Activated CD4-positive, alpha-beta T cell treated with anti-CD3 and anti-CD28 coated beads, Interleukin-2, amount 10 ng/mL, durations not matched to agents 7 days and 5 days (primary cell): ENCODE data around the gene PDLIM4. TPM values are rescaled to one million over a fixed set of nuclear protein-coding genes. Genes with fewer than 3 reads are reported as not detected.

Source experiments
- CTCF ChIA-PET: fragments of 350-600 bp; sonication (Branson Sonifier 250); formaldehyde crosslinking; loops from one replicate; lab custom pipeline; 2021; ENCODE audit warnings: antibody characterized with exemption; lab: Charles Lee
- POLR2A ChIA-PET: fragments of 350-600 bp; sonication (Branson Sonifier 250); formaldehyde crosslinking; loops from one replicate; lab custom pipeline; 2021; ENCODE audit warnings: antibody characterized with exemption; lab: Charles Lee
- DNase-seq: peaks from one replicate; pipeline ENCODE4 v3.0.0-alpha.2; 2020
- H3K27ac Mint-ChIP-seq: one replicate; pipeline ENCODE4 v1.8.0; 2021; ENCODE audit warnings: mild to moderate bottlenecking, moderate library complexity, mixed read lengths
- H3K27me3 Mint-ChIP-seq: one replicate; pipeline ENCODE4 v1.8.0; 2021; ENCODE audit warnings: mixed read lengths
- H3K36me3 Mint-ChIP-seq: one replicate; pipeline ENCODE4 v1.8.0; 2021; ENCODE audit warnings: low read depth, mixed read lengths
- H3K4me1 Mint-ChIP-seq: one replicate; pipeline ENCODE4 v1.8.0; 2021; ENCODE audit warnings: mixed read lengths
- H3K4me3 Mint-ChIP-seq: one replicate; pipeline ENCODE4 v1.8.0; 2021; ENCODE audit warnings: mild to moderate bottlenecking, moderate library complexity, mixed read lengths
- H3K9me3 Mint-ChIP-seq: one replicate; pipeline ENCODE4 v1.8.0; 2021; ENCODE audit warnings: mixed read lengths
- total RNA-seq, 2 experiments: library from RNA; stranded (reverse); gene quantifications; one replicate each; pipeline ENCODE4 v1.2.3, GENCODE V29; 2021

PDLIM4 gene
- total RNA-seq, 2 experiments from 2014 or later, result not detected

DNA sequence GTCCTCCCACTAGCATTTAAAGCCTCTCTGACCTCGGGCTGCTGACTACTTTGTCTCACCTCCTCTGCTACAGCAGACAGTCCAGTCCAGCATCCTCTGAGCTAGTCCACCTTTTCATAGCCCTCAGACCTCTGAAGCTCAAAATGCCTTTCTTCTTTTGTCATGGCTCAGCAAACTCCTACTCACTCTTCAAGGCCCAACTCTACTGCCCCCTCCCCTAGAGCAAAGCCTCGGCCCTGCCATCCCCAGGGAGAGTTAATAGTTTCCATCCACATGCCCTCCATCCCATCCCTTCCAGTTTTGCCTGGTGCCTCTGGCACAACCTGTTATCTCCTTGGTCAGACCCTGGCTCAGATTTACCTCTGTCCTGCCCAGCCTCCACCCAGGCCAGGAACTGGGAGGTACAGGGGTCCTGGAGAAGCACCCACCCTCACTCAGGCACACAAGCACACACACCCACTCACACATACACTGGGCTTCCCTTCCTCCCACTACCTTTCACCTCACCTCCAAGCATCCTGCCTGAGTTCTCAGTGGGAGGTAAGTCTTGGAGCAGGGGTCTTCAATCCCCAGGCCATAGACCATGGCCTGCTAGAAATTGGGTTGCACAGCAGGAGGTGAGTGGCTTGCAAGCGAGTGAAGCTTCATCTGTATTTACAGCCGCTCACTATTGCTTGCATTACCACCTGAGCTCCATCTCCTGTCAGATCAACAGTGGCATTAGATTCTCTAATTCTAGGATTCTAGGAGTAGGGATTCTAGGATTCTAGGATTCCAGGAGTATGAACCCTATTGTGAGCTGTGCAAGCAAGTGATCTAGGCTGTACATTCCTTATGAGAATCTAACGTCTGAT, 18.1 kb downstream of the PDLIM4 start:
- Mint-ChIP-seq H3K27me3 (peaks cover 19% of the 10 kb centered on the region), H3K9me3 (no peaks in the 10 kb centered on the region), H3K27ac (no peak overlapping the region), H3K4me3 (no peak overlapping the region), H3K4me1 (peaks cover 15% of the 10 kb centered on the region), H3K36me3 (no peaks in the 10 kb centered on the region)
- DNase-seq, result no peak
- ChIA-PET POLR2A (no interaction called here), CTCF (interaction anchor here (1.0 kb wide), 1 partner anchor 18 kb away, joined by 4 read pairs; the partner anchor contains the start of gene SLC22A4)

DNA sequence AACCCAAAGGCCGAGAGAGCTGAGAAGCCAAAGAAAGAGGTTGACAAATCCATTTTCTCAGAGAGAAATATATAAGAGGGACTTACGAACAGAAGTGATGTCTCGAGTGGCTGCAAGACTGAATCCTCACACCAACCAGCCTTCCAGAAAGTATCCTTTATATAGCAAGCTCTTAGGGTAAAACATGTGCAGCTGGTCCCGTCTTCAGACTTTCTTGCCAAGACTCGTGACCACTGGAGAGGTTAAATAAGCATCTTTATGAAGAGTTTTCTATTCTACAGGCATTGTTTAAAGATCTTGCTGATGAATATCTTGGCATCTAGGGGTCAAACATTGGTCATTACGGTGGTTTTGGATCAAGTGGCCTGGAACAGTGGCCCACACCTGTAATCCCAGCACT, 19.8 kb downstream of the PDLIM4 start:
- POLR2A ChIA-PET, result no interaction called here

DNA sequence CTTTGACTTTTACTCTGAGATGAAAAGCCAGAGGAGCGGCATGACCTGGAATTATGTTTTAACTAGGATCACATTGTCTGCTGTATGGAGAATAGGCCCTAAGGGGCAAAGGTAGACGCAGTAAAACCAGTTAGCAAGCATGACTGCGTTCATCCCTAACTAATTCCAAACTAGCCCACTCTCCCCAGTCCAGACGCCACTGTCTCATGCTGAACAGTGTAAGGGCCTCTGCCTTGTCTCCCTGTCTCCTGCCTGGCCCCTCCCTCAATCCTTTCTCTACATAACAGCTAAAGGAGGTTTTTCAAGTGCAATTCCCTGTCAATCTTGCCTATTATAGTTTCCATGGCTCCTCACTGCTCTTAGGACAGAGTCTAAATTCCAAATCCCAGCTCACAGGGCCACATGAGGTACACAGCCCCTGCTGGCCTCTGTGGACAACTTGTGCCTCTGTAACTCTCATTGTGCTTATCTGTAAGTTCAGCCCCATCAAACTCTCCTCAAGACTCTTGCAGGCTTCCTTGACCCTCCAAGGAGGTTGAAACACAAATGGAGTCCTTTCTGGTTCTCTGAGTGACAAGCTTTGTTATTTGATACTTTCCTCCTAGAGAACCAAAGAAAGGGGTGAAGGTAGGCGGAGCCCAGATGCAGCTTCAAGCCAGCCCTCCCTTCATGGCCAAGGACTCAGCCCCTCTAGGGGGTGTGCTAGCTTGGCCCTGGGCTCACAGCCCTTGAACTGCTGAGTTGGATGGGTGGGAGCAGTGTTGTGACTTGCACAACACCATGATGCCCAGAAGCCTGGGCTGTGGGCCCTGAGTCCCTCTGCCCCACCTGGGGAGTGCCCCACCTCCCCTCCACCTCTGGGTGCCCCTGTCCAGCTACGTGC, 20.7 kb downstream of the PDLIM4 start:
- Mint-ChIP-seq H3K4me1 (no peaks in the 10 kb centered on the region), H3K27me3 (peaks cover 13% of the 10 kb centered on the region), H3K9me3 (no peaks in the 10 kb centered on the region), H3K36me3 (no peaks in the 10 kb centered on the region), H3K27ac (no peak overlapping the region), H3K4me3 (no peak overlapping the region)
- DNase-seq, result no peak
- ChIA-PET CTCF (interaction anchor here (0.6 to 1.3 kb wide), 2 partner anchors 16 to 223 kb away, joined by 3 to 6 read pairs; partner anchors contain the start of gene SLC22A4), POLR2A (no interaction called here)

More for the DNA sequence above, 19.8 kb downstream of the PDLIM4 start:
- peaks cover 8% of the 10 kb centered on the region for H3K4me1 Mint-ChIP-seq
- CTCF ChIA-PET, result no interaction called here
- H3K9me3 Mint-ChIP-seq, result no peaks in the 10 kb centered on the region
- no peak overlapping the region for H3K27ac Mint-ChIP-seq
- H3K27me3 Mint-ChIP-seq, result peaks cover 21% of the 10 kb centered on the region
- no peak for DNase-seq
- H3K4me3 Mint-ChIP-seq, result no peak overlapping the region
- H3K36me3 Mint-ChIP-seq, result no peaks in the 10 kb centered on the region

DNA sequence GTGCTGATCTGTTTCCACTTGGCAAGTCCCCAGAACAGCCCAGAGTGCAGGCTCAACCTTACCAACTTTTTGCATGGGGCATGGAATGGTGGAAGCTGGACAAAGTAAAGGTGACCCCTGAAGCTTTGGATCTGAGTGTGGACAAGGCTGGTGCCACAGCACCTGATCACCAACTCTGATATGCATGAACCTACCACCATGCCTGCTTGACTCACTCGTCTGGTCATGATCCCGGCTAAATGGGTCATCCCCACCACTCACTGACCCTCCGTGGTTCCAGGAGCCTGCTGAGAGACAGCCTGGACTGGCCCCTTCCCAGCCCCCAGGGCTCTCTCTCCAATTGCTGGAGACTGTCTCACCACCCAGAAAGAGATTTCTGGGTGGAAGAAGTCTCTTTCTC, 22.3 kb downstream of the PDLIM4 start:
- ChIA-PET CTCF (interaction anchor here (0.5 to 1.4 kb wide), 5 partner anchors 12 to 726 kb away, joined by 3 to 6 read pairs (median 3); partner anchors contain the start of gene SLC22A4), POLR2A (no interaction called here)
- H3K27me3 Mint-ChIP-seq, result peaks cover 10% of the 10 kb centered on the region
- no peaks in the 10 kb centered on the region for H3K9me3 Mint-ChIP-seq
- no peaks in the 10 kb centered on the region for H3K4me1 Mint-ChIP-seq
- H3K36me3 Mint-ChIP-seq, result no peaks in the 10 kb centered on the region
- DNase-seq, result no peak
- no peak overlapping the region for H3K27ac Mint-ChIP-seq
- H3K4me3 Mint-ChIP-seq, result no peak overlapping the region

DNA sequence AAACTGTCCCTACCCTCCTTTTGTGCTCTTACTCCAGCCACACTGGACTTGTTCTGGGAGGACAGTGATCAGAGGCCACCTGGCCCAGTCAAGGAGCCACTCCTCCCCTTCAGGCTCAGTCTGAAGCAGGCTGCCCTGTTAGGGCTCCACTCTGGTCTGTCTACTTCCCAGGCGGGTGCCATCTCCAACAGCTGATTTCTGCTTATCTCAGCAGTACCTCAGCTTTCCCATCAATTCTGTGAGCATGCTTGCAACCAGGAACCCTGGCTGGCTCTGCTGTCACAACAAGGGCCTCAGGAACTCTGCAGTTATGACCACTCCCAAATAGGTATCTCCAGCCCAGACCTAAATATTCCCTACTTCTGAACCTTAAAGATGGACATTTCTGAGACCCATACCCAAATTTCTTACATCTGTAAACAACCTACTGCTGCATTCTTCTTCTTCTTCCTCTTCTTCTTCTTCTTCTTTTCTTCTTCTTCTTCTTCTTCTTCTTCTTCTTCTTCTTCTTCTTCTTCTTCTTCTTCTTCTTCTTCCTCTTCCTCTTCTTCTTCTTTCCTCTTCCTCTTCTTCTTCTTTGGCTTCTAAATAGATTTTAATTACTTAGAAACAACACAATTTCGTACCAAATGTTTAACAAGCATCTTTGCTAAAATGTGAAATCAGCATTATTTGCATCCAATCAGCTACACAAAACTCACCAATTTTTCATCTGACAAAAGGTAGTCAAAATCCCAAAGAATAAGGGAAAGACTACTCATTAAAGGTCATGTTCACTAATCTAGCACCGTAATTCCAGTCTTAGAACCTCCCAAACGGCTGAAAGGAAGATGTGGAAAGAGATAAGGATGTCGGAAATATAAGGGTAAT, 23.1 kb downstream of the PDLIM4 start:
- Mint-ChIP-seq H3K4me3 (no peak overlapping the region), H3K27me3 (peaks cover 10% of the 10 kb centered on the region), H3K4me1 (no peaks in the 10 kb centered on the region), H3K9me3 (no peaks in the 10 kb centered on the region), H3K27ac (peak overlapping the region; percentile 39), H3K36me3 (no peaks in the 10 kb centered on the region)
- ChIA-PET CTCF (interaction anchor here (0.7 to 1.4 kb wide), 3 partner anchors 11 to 101 kb away, joined by 3 to 4 read pairs (median 3); no protein-coding TSS in a partner anchor), POLR2A (no interaction called here)
- DNase-seq, result no peak

DNA sequence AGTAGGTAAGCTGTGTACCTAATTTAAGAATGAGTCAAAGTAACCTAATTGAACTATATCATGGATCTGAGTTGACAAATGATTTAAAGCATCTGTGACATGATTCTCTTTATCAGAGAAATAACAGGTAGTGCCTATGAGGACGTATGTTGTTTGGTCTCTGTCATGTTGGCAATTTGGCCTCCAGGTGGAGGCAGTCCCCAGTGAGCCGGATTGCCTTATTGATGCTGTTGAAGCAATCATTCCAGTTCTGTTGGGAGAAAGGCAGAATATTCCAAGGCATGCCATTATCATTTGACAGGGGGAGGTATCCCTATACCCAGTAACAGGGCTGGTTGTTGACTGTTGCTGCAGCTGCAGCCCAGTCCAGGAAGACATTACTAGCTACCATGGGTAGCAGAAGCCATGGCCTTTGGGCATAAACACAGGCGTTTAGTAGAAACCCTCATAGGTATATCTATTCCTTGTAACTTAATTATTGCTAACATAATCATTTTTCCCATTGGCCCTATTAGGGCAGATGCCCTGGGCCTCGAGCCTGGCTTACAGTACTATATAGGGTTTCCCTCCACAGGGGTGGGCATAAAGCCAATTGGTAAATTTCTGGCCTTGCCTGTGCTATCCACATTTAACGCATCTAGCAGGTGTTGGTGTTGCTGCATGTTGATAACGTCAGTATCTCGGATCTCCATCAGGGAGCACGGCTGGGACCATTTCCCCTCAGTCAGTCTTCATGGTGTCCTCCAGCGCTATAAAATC, 24.5 kb downstream of the PDLIM4 start:
- POLR2A ChIA-PET, result no interaction called here
- Mint-ChIP-seq H3K9me3 (no peaks in the 10 kb centered on the region), H3K27ac (no peak overlapping the region), H3K27me3 (peaks cover 10% of the 10 kb centered on the region), H3K4me3 (no peak overlapping the region), H3K4me1 (no peaks in the 10 kb centered on the region), H3K36me3 (no peaks in the 10 kb centered on the region)
- no peak for DNase-seq
- CTCF ChIA-PET, result interaction anchor here (1.0 to 1.9 kb wide), 4 partner anchors 10 to 20 kb away, joined by 3 to 5 read pairs (median 3); no protein-coding TSS in a partner anchor

DNA sequence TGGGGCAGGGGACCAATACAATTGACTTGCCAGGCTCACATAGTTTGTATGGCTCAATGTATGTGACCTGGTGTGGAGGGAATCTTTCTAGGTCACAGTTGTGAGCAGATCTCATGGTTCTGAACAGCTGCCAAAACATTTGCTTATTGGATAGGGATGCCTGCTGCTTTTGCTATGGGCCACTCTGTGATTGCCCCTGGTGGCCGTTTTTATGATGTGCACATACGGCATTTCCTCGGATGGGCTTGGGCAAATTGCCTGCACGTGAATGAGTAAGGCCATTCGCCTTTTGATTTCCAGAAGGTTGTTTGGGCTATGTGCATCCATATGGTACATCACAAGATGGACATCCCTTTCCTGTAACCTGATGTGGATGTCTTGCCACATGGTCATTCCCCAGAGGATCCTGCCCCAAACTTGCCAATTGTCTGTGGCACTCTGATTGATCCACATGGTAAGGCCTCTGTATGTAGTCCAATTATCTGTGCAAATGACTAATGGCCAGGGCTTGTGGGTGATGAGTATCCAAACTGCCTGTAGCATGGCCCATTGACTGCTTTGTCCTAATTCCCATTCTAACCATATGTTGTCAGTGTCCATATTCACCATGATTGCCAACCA, 26.0 kb downstream of the PDLIM4 start:
- Mint-ChIP-seq H3K9me3 (no peaks in the 10 kb centered on the region), H3K4me3 (no peak overlapping the region), H3K27ac (no peak overlapping the region), H3K27me3 (peaks cover 10% of the 10 kb centered on the region), H3K36me3 (no peaks in the 10 kb centered on the region), H3K4me1 (no peaks in the 10 kb centered on the region)
- no peak for DNase-seq
- POLR2A ChIA-PET, result no interaction called here
- CTCF ChIA-PET, result interaction anchor here (1.9 kb wide), 1 partner anchor 8 kb away, joined by 5 read pairs; no protein-coding TSS in a partner anchor

DNA sequence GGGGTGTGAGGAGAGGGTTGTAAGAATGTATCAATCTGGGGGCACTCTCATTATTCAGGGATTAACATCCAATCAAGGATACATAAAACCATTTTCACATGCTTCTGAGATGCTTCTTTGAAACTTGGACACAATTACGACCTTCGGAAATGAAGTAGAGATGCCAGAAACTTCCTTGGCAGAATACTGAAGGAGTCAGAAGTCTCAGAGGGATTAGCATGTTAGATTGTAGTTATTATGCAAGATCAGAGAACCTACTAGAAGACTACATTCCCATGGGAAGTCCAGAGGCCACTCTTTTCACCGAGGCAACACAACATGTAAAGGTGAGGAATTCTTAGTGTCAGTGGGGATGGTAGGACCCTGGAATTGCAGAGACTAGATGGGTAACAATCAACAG, 31.6 kb downstream of the PDLIM4 start:
- Mint-ChIP-seq H3K4me3 (no peak overlapping the region), H3K9me3 (no peaks in the 10 kb centered on the region), H3K27ac (no peak overlapping the region), H3K36me3 (no peaks in the 10 kb centered on the region), H3K4me1 (peaks cover 3% of the 10 kb centered on the region), H3K27me3 (peaks cover 19% of the 10 kb centered on the region)
- ChIA-PET POLR2A (no interaction called here), CTCF (no interaction called here)
- no peak for DNase-seq

DNA sequence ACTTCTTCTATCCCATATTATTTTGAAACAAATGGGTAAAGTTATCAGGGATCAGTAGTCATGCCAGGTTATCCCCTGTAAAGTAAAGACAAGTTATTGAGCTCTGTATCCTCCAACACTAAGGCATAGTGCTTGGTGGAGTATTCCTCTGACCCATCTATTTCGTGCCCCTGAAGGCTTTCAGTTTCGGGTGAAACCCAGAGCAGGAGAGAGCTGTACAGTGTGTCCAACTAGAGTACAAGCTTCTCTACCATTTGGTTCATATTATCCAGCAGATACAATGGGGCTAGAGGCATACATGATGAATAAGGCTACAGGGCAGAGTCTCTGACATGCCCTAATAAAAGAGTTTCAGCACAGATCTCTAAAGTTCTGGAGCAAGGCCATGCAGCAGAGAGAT, 33.5 kb downstream of the PDLIM4 start:
- Mint-ChIP-seq H3K36me3 (no peaks in the 10 kb centered on the region), H3K27me3 (peaks cover 19% of the 10 kb centered on the region), H3K27ac (no peak overlapping the region), H3K4me3 (no peak overlapping the region), H3K9me3 (no peaks in the 10 kb centered on the region), H3K4me1 (peaks cover 19% of the 10 kb centered on the region)
- DNase-seq, result no peak
- ChIA-PET CTCF (interaction anchor here (1.2 to 1.7 kb wide), 3 partner anchors 8 to 19 kb away, joined by 3 to 5 read pairs (median 4); no protein-coding TSS in a partner anchor), POLR2A (no interaction called here)

DNA sequence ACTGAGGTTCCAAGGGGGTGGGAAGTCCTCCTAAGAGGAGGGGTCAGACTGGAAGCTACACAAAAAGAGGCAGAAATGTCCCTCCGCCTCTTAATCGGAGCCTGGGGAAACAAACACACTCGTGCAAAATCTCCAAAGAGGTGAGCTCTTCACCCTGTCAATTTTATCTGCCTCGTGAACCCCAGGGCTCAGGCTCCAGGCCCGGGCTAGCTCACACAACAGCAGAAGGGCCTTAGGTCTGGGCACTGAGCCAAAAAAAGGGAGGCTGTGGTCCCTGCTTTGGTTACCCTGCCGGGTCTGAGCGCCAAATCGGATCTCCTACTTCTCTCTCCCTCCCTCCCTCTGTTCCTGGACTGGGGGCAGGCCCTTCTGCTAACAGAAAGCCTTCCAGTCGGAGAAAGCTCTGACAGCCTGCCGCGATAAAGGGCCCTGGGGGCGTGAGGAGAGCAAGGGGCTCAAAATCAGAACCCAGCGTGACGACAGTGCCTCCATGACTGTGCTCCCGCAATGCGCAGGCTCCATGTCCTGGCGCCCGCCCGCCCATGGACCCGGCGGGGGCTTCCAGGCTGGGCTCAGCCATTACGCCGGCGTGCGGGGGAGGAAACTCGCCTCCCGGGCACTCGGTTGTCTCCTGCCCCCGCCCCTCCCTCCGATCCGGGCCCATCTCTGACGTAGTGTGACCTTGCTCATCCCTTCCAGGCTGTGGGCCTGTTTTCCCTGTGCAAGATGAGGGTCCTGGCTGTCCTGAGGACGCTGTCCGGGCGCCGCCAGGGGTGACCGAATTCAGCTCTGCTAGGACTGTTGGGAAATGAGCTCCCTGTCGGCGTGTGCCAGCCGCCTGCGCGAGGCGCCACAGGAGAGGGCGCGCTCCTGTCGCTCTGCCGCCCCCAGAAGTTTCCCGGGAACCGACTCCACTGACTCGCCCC, 35.8 kb downstream of the PDLIM4 start:
- POLR2A ChIA-PET, result no interaction called here
- peak overlapping the region; percentile 83 for H3K4me3 Mint-ChIP-seq
- peaks cover 19% of the 10 kb centered on the region for H3K27me3 Mint-ChIP-seq
- no peaks in the 10 kb centered on the region for H3K36me3 Mint-ChIP-seq
- H3K9me3 Mint-ChIP-seq, result no peaks in the 10 kb centered on the region
- CTCF ChIA-PET, result interaction anchor here (0.8 to 2.1 kb wide), 6 partner anchors 8 to 28 kb away, joined by 3 to 6 read pairs (median 4); no protein-coding TSS in a partner anchor
- no peak overlapping the region for H3K27ac Mint-ChIP-seq
- peaks cover 23% of the 10 kb centered on the region for H3K4me1 Mint-ChIP-seq
- DNase-seq, result peak; percentile 43
